GM18519 (cell line): ENCODE results near the gene DISP2.

Experiments
- ATAC-seq: cut with Tn5 transposase; IDR thresholded peaks from one replicate; pipeline ENCODE4 v1.9.1; 2021; ENCODE audit warnings: mild to moderate bottlenecking, moderate library complexity; ENCODE audit not compliant: unreplicated experiment, low FRiP score

DISP2 gene

GRCh38 chr15:40328176-40328575 lies 29.8 kb upstream of the DISP2 start:
- ATAC-seq: no peak

GRCh38 chr15:40328751-40329150 lies 29.3 kb upstream of the DISP2 start:
- ATAC-seq: no peak

GRCh38 chr15:40329804-40330203 lies 28.2 kb upstream of the DISP2 start:
- no peak for ATAC-seq

GRCh38 chr15:40330368-40330836 lies 27.6 kb upstream of the DISP2 start:
- no peak for ATAC-seq

GRCh38 chr15:40331026-40331425 lies 27.0 kb upstream of the DISP2 start:
- no peak for ATAC-seq

- ATAC-seq: no peak
These were observed 26.4 kb upstream of the DISP2 start for GRCh38 chr15:40331637-40332036.

- ATAC-seq: no peak
These were observed 25.8 kb upstream of the DISP2 start for GRCh38 chr15:40332113-40332781.

GRCh38 chr15:40333922-40334492 lies 24.0 kb upstream of the DISP2 start:
- no peak for ATAC-seq

- no peak for ATAC-seq
These were observed 23.5 kb upstream of the DISP2 start for GRCh38 chr15:40334541-40334940.

- no peak for ATAC-seq
These were observed 22.9 kb upstream of the DISP2 start for GRCh38 chr15:40334941-40335795.

GRCh38 chr15:40335938-40336743 lies 21.9 kb upstream of the DISP2 start:
- ATAC-seq: no peak

GRCh38 chr15:40336744-40337122 lies 21.3 kb upstream of the DISP2 start:
- no peak for ATAC-seq

- ATAC-seq: no peak
These were observed 20.4 kb upstream of the DISP2 start for GRCh38 chr15:40337597-40337996.

GRCh38 chr15:40338041-40338657 lies 19.9 kb upstream of the DISP2 start:
- no peak for ATAC-seq

- no peak for ATAC-seq
These were observed 18.9 kb upstream of the DISP2 start for GRCh38 chr15:40338921-40339620.

- no peak for ATAC-seq
These were observed 18.4 kb upstream of the DISP2 start for GRCh38 chr15:40339621-40339945.

GRCh38 chr15:40340038-40340739 lies 17.8 kb upstream of the DISP2 start:
- no peak for ATAC-seq

GRCh38 chr15:40340740-40341400 lies 17.1 kb upstream of the DISP2 start, which contains the start of gene CCDC9B:
CCDC9B (minus strand) TSS chr15:40340939; CDS start chr15:40340819, 120 bp downstream.
- ATAC-seq: no peak
